GM19351 (cell line): Measurements from ENCODE around the gene KLRC4.
"Not testable (repeated sequence)": the region's sequence is repeated elsewhere in the genome, so short reads cannot be mapped to it uniquely, and the experiment has no call there.

Source experiments
- ATAC-seq: cut with Tn5 transposase; IDR thresholded peaks from one replicate; pipeline ENCODE4 v1.9.1; 2021; ENCODE audit warnings: mild to moderate bottlenecking, moderate library complexity; ENCODE audit not compliant: unreplicated experiment

Gene KLRC4

DNA sequence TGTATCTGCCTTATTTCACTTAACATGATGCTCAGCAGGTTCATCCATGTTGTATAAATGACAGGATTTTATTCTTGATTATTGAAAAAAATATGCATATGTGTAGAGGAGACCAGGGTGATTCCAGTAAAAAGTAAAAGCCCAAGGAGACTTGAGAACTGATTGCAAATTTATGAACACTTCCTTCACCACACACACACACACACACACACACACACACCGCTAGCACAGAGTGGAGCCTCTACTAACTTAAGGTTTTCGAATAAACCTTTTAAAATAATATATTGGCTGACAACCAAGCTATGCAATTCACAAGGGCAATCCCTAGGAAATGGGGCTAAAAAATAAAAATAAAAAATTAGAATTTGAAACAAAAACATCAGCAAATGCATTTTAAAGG, 11.4 kb downstream of the KLRC4 start:
- ATAC-seq, result no peak

DNA sequence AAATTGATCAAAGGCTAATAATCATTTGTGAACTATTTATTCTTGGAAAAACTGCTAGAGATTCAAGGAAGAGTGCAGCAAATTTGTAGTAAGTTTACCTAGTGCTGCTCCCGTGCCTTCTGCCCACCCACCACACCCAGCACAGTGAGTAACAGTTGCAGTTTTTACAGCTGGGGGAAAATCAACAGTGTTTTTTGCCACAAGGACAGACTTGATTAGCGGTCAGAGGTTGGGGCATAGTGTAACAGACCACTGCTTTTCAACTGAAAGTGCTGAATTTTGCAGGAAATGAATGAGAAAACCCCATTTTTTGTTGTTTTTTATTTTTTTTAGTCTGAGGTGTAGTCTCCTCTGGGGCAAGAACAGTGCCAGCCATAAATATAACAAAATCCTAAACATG, 12.3 kb downstream of the KLRC4 start:
- ATAC-seq, result no peak

DNA sequence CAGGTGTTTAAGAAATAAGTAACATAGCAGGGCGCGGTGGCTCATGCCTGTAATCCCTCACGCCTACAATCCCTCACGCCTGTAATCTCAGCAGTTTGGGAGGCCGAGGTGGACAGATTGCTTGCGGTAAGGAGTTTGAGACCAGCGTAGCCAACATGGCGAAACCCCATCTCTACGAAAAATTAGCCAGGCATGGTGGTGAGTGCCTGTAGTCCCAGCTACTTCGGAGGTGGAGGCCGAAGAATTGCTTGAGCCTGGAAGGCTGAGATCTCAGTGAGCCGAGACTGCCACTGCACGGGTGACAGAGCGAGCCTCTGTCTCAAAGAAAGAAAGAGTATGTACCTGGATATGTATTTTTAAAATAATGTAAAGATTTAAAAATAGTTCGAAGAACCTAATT, 13.4 kb downstream of the KLRC4 start:
- ATAC-seq, result not testable (repeated sequence)

DNA sequence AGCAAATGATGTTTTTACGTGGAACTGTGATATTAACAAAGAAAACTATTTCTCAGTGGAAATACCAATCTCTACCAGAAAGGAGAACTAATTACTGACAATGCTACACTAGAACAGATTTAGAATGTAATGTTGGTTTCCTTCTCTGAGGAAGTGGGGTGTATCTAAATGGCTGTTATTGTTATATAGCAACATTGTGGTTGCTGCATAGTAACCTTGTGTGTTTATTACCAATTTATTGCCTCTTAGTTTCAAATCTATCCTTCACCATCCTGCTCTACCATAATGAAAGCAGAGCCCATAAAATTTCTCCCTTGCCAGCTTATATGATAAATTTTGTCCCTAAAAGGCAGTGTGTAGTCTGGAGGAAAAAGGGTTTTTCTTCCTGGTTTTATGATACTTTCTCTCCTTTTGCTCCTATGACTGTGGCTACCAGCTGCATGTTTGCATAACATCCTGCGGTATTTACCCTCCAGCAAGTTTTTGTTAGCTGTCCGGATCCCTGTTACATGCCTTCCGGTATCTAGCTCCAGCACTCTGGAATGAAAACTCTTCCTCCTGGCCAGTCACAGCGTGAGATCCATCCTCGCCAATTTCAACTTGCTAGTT, 14.1 kb downstream of the KLRC4 start:
- ATAC-seq, result peak; percentile 81

DNA sequence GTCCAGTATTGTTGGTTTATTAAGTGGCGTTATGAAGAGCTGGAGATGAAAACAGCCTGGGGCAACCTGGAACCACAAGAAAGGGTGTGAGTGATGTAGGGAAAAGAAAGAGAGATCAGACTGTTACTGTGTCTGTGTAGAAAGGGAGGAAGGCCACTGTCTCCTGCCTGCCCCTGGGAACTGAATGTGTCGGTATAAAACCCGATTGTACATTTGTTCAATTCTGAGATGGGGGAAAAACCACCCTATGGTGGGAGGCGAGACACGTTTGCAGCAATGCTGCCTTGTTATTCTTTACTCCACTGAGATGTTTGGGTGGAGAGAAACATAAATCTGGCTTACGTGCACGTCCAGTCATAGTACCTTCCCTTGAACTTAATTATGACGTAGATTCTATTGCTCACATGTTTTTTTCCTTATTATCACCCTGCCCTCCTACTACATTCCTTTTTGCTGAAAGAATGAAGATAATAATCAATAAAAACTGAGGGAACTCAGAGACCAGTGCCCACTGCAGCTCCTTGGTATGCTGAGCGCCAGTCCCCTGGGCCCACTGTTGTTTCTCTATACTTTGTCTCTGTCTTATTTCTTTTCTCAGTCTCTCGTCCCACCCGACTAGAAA, 14.9 kb downstream of the KLRC4 start:
- not testable (repeated sequence) for ATAC-seq

DNA sequence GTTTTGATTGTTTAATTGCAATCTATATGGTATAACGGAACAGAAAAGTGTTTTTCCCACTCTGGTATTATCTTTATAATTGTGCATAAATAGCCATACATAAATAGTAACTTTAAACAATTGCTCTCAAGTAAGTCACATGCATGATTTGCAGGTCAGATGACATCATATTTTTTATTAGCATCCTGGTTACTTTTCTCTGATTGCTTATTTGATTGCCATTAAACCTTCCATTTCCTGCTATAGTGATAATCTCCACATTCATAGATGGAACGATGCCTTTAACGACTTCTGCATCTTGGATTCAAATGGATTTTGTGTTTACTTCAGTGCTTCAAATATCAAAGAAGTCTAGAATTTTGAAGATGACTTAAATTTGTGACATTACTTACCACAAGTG, 16.3 kb downstream of the KLRC4 start:
- no peak for ATAC-seq

DNA sequence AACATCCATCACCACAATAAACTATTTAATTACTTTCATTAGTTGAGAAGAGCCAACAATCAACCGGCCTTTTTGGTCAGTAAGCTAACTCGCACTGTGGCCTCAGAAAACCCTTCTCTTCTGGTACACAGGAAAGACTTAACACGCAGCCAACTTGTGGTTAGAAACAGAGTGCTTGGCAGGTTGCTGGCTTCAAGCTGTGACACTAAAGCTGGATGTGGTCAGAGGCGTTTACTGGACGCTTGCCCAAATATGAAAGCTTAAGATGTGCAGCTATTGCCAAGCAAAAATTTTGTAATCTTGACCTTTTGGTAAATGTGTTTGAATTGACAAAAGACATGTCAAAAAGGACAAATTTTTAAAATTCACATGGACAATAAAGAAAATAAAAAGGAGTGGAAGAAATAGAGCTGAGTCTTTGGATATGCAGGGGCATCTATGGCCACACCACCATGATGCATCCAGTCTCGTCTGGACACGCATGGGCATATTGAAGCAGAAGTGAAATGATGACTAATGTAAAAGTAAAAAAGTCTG, 17.1 kb downstream of the KLRC4 start:
- peak; percentile 68 for ATAC-seq

DNA sequence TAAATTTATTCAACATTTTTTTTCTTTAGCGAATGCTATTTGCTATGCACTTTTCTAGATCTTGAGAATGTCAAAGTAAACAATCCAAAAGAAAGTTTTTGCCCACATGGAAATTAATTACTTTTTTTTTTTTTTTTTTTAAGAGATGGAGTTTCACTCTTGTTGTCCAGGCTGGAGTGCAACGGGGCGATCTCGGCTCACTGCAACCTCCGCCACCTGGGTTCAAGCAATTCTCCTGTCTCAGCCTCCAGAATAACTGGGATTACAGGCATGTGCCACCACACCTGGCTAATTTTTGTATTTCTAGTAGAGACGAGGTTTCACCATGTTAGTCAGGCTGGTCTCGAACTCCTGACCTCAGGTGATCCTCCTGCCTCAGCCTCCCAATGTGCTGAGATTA, 18.6 kb downstream of the KLRC4 start:
- ATAC-seq, result not testable (repeated sequence)

DNA sequence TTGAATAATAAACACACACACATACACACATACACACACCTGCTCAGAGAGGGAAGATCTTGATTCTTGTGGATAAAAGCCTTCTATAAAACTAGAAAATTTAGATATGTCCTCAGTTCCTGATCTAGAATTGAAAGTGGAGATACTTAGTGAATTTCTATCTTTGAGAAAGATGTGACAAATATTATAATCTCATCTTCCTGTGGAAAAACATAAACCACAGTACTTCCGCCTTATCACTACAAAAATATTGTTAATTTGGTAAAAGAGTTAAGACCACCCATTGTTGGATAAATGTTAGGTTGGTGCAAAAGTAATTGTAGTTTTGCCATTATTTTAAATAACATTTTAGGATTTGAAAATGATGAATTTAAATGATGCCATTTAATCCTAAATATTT, 19.7 kb downstream of the KLRC4 start, which contains the start of gene KLRK1:
Gene KLRK1 (minus strand): TSS at position 138 of the 400 bp plus-strand sequence. CDS start 1,231 bp downstream, outside the sequence.
- no peak for ATAC-seq

DNA sequence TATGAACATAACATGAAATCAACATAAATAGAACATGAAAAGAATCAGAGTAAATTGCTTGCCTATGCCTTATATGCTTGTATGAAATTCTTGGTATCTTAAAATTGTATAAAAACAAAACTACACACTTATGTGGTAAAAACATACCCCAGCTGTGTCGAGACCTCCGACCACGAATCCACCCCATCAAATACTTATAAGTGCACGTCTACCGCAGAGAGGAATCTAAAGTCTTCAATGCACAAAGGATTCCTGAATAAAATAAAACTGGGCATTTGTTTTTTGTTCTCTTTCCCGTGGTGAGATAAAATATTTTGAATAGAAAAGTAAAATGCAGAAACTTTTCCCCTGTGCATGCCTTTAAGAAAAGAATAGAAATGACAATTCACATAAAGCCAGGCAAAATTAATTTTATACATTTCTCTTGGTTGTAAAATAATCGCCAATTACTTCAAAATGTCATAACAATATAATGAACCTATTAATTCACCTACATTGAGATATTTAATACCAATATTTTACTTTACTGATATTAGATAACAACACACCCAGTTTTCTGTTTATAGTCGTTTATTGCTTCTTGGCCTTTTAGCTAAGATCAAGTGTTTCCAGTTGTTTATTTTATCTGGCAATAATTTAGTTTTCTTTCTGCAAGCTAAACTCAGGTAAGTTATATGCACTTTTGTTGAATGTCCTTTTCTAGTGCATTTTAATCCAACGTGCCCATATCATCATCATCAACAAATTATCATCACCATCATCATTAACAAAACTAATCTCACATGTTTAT, 20.7 kb downstream of the KLRC4 start:
- no peak for ATAC-seq

DNA sequence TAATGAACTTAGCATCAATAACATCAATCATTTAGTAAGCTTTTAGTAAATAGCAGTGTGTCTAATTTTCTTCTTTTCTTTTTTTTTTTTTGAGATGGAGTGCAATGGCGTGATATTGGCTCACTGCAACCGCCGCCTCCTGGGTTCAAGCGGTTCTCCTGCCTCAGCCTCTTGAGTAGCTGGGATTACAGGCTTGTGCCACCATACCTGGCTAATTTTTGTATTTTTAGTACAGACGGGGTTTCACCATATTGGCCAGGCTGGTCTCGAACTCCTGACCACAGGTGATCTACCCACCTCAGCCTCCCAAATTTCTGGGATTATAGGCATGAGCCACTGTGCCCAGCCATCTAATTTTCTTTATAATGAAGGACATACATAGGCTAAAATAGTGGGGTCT, 22.1 kb downstream of the KLRC4 start:
- not testable (repeated sequence) for ATAC-seq

DNA sequence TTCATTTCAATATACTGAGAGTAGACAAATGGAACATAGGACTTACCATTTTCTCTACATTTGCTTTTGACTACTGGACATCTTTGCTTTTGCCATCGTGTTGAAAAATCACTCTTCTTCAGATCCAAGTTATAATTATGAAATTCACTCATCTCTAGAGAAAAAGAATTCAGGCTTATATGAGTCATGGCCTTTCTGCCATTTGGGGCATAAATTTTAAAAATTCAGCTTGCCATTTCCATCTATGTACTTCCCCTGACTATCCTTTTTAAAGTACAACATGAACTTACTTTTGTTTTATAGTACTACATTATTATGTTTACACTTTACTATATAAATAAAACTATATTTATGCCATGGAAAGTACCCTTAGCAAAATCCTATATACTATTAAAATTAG, 22.7 kb downstream of the KLRC4 start:
- no peak for ATAC-seq

DNA sequence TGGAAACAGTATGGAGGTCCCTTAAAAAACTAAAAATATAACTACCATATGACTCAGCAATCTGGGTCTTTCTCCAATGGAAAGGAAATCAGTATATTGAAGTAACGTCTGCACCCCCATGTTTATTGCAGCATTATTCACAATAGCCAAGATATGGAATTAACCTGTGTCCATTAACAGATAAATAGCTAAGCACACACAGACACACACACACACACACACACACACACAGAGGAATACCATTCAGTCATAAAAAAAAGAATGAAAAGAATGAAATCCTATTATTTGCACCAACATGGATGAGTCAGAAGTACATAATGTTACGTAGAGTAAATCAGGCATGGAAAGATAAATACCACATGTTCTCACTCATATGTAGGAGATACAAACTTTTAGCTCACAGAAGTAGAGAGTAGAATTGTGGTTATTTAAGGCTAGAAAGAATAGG, 24.4 kb downstream of the KLRC4 start:
- no peak for ATAC-seq

DNA sequence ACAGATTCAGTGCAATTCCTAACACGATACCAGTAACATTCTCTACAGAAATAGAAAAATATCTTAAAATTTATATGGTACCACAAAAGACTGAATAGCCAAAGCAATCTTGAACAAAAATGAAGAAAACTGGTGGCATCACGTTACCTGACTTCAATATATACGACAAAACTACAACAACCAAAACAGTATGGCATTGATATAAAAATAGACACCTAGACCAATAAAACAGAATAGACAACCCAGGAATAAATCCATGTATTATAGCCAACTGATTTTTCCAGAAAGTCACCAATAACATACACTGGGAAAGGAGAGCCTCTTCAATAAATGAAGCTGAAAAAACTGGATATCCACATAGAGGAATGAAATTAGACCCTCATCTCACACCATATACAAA, 25.4 kb downstream of the KLRC4 start:
- ATAC-seq, result no peak

DNA sequence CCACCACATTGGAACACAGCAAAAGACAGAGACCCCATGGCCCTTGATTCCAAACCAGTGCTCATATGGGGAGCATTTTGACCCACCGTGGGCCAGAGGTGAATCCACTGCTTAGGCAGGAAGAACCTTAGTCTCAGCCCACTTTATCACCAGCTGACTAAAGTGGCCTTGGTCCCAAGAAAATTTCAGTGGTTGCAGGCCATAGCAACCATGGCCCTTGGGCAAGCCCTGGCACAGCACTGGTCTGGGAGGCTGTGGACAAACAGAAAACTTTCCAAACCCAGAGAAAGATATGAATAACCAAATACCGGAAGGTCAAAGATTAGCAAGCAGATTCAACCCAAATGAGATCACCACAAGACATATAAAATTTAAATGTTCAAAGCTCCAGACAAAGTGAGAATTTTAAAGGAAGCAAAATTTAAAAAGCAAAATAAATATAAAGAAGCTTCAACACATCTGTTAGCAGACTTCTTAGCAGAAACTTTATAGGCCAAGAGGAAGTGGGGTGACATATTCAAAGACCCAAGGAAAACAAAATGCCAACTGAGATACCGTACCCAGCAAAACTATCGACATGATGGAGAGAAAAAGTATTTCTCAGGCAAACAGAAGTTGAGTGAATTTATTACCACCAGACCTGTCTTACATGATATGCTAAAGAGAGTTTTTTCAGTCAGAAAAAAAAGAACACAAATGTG, 27.5 kb downstream of the KLRC4 start:
- ATAC-seq, result no peak

DNA sequence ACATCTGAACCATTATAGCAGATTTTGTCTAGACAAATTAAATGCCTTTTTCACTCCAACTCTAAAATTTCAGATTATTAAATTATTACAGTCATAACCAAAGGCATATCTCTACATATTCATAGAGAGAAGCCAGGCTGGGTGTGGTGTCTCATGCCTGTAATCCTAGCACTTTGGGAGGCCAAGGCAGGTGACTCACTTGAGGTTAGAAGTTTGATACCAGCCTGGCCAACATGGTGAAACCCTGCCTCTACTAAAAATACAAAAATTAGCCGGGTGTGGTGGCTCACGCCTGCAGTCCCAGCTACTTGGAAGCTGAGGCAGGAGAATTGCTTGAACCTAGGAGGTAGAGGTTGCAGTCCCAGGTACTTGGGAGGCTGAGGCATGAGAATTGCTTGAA, 30.8 kb downstream of the KLRC4 start:
- not testable (repeated sequence) for ATAC-seq

DNA sequence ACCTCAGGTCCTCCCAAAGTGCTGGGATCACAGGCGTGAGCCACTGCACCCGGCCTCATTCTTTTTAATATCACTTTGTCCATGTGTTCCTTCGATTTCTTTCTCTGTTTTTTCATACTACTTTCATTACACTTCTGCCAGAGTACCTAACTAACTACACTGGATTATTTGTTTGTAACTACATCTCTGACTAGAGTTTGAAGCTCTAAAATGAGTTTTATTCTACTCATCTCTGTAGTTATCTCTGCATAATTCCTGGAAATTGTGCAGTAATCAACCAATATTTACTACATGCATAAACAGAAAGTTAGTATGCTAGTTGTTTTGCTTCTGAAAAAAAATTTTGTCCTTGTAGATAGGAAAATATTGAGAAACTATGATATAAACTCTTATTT, 34.9 kb downstream of the KLRC4 start:
- ATAC-seq, result no peak

DNA sequence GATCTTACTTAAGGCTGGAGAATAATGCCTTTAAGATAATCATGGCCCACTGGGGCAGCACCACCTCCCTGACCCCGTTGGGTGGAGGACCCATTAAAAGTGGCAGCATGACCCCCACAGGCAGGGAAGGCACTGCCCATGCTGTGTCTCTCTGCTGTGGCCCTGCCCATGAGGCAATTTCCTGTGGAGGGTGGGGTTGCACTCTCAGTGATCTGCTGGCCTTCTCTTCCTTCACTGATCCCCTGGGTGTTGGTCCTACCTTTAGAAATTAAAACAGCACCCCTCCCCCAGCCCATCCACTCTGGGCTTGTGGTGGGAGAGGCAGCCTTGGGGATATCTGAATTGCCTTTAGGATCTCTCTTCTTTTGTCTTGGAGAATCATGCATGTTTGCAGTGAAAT, 37.0 kb downstream of the KLRC4 start:
- ATAC-seq, result no peak

DNA sequence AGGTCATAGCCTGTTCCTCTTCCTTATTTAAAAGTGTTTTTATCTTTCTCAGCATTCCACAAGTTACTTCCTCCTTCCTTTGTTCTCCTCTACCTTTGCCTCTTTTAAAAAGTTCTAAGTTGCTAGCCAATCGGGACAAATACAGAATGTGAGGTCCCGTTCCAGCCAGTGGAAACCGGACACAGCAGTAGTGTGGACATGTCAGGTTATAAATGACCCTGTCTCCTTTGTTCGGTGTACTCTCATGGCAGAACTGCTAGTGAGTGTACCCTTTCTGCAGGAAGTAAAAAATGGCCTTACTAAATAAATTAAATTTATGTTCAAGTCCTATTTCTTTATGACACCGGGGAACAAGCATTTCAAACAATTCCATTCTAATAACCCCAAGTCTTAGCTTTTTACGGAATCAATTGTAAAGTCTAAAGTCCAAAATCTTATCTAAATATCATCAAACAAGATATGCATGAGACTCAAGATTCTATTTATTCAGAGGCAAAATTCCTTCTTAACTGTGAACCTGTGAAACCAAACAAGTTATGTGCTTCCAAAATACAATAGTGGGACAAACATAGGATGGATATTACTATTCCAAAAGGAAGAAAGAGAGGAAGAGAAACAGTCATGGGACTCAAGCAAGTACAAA, 37.5 kb downstream of the KLRC4 start:
- not testable (repeated sequence) for ATAC-seq

DNA sequence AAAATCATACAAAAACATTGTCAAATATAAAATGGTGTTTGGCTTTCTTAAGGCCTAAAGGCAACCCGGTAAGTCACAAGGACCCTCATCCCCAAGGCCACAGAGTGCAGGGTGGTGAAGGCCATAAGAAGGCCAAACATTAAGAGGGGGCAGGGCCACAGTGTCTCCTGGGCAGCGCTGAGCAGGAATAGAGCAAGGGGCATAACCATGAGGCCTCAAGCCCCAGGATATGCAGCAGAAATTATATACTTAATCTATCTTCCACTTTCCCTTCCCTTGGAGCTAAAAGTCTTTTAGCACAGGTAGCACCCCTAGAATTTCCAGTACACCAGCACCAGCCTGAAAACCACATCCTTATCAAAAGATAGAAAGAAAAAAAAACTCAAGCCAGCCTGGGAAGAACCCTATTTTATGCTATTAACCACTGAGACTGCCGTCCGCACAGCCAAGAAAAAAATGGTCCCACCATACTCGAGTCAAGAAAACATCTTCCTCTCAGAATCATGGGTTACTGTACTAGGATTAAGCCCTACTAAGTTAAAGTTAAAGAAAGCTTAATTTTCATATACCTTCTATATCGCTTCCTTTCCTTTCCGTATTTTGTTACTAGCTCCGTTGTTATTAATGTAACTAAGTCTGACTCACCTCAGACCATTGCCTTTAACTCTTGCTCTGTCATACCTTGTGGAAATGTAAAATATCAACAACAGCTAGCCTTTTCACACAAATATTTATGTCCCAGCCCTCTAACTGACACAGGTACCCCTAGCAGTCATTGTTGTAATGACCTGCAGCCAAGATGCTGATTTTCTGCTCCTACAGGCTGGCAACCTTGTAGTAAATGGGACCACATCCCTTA, 39.8 kb downstream of the KLRC4 start:
- no peak for ATAC-seq
